ENCODE results near the gene KDM2A. TPM values are rescaled to one million over a fixed set of nuclear protein-coding genes. Genes with fewer than 3 reads are reported as not detected.
A peak's percentile ranks its signal among the peaks of the same experiment; 100 is the strongest.

The KDM2A gene
- total and polyA plus RNA-seq, 2 of the 13 experiments (the other 11 are each of a cell fraction or from before 2014, with no cell fraction given) = 31.3 to 31.4 TPM

DNA sequence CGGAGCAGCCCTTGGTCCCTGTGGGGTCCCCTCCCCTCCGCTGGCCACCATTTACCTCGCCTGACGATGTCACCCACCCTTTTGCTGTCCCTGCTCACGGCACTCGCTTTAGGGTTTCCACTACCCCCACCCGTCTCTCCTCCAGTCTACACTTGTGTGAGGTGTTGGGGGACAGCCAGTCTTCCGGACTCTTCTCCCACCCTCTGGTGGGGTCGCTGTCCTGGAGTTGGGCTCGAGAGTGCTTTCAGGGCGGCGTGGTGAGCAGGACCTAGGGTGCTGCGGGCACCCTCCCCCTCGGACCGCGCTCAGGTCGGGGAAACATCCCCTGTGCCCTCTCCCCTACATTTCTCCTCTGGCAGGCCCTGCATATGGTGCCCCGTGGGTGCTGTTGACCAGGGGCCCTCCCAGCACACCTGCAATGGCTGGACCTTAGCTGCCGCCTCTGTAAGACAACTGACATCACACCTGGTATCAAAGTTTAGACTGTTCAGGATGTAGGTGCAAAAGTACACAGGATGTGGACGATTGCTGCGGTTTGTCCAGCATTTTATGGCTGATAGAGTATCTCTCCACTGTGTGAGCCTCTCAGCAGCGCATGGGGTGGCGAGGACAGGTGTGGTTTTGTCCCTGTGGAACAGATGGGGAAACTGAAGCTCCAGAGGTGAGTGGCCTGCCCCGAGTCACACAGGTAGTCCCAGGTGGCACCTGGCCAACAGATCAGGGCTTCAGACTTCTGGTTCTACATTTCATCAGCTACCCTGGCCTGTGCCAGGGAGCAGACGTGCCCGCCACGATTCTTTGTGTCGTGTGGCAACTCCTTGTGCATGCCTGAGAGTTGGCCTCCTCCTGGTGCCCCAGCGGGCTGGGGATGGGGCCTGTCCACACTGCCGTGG is 148.4 kb downstream of the KDM2A start (continued):
- TF ChIP-seq, protein P1, sequence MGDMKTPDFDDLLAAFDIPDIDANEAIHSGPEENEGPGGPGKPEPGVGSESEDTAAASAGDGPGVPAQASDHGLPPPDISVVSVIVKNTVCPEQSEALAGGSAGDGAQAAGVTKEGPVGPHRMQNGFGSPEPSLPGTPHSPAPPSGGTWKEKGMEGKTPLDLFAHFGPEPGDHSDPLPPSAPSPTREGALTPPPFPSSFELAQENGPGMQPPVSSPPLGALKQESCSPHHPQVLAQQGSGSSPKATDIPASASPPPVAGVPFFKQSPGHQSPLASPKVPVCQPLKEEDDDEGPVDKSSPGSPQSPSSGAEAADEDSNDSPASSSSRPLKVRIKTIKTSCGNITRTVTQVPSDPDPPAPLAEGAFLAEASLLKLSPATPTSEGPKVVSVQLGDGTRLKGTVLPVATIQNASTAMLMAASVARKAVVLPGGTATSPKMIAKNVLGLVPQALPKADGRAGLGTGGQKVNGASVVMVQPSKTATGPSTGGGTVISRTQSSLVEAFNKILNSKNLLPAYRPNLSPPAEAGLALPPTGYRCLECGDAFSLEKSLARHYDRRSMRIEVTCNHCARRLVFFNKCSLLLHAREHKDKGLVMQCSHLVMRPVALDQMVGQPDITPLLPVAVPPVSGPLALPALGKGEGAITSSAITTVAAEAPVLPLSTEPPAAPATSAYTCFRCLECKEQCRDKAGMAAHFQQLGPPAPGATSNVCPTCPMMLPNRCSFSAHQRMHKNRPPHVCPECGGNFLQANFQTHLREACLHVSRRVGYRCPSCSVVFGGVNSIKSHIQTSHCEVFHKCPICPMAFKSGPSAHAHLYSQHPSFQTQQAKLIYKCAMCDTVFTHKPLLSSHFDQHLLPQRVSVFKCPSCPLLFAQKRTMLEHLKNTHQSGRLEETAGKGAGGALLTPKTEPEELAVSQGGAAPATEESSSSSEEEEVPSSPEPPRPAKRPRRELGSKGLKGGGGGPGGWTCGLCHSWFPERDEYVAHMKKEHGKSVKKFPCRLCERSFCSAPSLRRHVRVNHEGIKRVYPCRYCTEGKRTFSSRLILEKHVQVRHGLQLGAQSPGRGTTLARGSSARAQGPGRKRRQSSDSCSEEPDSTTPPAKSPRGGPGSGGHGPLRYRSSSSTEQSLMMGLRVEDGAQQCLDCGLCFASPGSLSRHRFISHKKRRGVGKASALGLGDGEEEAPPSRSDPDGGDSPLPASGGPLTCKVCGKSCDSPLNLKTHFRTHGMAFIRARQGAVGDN (CRISPR knock-in tag; IDR thresholded peaks at IDR 0.05) = peak; percentile 91
- TF ChIP-seq REXO4 (CRISPR knock-in tag; IDR thresholded peaks at IDR 0.05; ENCODE audit: borderline replicate concordance) = peak; percentile 55; the same call in 1 of the 2 replicates
- TF ChIP-seq, protein P2, sequence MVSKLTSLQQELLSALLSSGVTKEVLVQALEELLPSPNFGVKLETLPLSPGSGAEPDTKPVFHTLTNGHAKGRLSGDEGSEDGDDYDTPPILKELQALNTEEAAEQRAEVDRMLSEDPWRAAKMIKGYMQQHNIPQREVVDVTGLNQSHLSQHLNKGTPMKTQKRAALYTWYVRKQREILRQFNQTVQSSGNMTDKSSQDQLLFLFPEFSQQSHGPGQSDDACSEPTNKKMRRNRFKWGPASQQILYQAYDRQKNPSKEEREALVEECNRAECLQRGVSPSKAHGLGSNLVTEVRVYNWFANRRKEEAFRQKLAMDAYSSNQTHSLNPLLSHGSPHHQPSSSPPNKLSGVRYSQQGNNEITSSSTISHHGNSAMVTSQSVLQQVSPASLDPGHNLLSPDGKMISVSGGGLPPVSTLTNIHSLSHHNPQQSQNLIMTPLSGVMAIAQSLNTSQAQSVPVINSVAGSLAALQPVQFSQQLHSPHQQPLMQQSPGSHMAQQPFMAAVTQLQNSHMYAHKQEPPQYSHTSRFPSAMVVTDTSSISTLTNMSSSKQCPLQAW (CRISPR knock-in tag; IDR thresholded peaks at IDR 0.05) = peak; percentile 76
- no peak for TF ChIP-seq NFYC (CRISPR knock-in tag; IDR thresholded peaks at IDR 0.05)
- TF ChIP-seq, protein P3, sequence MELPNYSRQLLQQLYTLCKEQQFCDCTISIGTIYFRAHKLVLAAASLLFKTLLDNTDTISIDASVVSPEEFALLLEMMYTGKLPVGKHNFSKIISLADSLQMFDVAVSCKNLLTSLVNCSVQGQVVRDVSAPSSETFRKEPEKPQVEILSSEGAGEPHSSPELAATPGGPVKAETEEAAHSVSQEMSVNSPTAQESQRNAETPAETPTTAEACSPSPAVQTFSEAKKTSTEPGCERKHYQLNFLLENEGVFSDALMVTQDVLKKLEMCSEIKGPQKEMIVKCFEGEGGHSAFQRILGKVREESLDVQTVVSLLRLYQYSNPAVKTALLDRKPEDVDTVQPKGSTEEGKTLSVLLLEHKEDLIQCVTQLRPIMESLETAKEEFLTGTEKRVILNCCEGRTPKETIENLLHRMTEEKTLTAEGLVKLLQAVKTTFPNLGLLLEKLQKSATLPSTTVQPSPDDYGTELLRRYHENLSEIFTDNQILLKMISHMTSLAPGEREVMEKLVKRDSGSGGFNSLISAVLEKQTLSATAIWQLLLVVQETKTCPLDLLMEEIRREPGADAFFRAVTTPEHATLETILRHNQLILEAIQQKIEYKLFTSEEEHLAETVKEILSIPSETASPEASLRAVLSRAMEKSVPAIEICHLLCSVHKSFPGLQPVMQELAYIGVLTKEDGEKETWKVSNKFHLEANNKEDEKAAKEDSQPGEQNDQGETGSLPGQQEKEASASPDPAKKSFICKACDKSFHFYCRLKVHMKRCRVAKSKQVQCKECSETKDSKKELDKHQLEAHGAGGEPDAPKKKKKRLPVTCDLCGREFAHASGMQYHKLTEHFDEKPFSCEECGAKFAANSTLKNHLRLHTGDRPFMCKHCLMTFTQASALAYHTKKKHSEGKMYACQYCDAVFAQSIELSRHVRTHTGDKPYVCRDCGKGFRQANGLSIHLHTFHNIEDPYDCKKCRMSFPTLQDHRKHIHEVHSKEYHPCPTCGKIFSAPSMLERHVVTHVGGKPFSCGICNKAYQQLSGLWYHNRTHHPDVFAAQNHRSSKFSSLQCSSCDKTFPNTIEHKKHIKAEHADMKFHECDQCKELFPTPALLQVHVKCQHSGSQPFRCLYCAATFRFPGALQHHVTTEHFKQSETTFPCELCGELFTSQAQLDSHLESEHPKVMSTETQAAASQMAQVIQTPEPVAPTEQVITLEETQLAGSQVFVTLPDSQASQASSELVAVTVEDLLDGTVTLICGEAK (IDR thresholded peaks at IDR 0.05) = no peak
- TF ChIP-seq, protein P3 (CRISPR knock-in tag; IDR thresholded peaks at IDR 0.05) = peak; percentile 38; the same call in 1 of the 2 replicates
- TF ChIP-seq ZNF225 (CRISPR knock-in tag; IDR thresholded peaks at IDR 0.05) = no peak
- TF ChIP-seq ZNF660 (CRISPR knock-in tag; IDR thresholded peaks at IDR 0.05; ENCODE audit: borderline replicate concordance, low read depth) = 0 out of 2 replicates have a peak, but pooled peaks have one; percentile 20
- 0 out of 2 replicates have a peak, but pooled peaks have one; percentile 43 for TF ChIP-seq JUND (CRISPR knock-in tag; IDR thresholded peaks at IDR 0.05)
- TF ChIP-seq EP300 (IDR thresholded peaks at IDR 0.05; ENCODE audit: low read depth in 2 of 2, low read length in 2 of 2) = peak in 1 of 2 experiments; percentile 13; a peak in 1 of 4 replicates
- no peak; the same call in 1 of the 2 replicates for TF ChIP-seq EP300 (CRISPR knock-in tag; IDR thresholded peaks at IDR 0.05; ENCODE audit: borderline replicate concordance)
- 0 out of 2 replicates have a peak, but pooled peaks have one; percentile 13 for TF ChIP-seq PHF21A (CRISPR knock-in tag; IDR thresholded peaks at IDR 0.05)
